ENCODE measurements around the gene SLMAP. TPM values are rescaled to one million over a fixed set of nuclear protein-coding genes. Genes with fewer than 3 reads are reported as not detected.
"Not testable (repeated sequence)": the region's sequence is repeated elsewhere in the genome, so short reads cannot be mapped to it uniquely, and the experiment has no call there.

Gene SLMAP
- total RNA-seq, 1 donor from 2014 or later: 57.2 TPM

DNA sequence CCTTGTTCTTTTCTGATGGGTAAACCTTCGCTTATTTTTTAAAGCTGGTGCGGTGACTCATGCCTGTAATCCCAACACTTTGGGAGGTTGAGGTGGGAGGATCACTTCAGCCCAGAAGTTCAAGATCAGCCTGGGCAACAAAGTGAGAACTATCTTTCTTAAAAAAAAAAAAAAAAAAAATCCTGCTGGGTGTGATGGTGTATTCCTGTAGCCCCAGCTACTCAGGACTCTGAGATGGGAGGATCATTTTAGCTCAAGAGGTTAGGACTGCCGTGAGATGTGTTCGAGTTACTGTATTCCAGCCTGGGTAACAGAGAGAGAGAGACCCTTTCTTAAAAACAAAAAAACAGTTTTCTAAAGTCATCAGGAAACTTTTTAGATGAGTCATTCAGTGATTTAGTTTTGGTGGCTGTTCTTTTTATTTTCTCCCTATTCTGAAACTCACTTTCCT lies 37.7 kb downstream of the SLMAP start:
- DNase-seq (ENCODE audit: low spot score): no peak

DNA sequence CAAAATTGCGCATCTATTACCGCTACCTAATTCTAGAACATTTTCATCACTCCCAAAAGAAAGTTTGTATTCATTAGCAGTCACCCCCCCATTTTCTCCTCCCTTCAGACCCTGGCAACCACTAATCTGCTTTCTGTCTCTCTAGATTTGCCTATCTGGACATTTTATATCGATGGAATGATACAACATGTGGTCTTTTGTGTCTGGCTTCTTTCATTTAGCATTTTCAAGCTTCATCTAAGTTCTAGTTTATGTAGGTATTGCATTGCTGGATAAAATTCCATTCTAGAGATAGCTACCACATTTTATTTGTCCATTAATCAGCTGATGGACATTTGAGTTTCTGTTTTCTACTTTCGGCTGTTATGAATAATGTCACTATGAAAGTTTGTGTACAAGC lies 38.4 kb downstream of the SLMAP start:
- DNase-seq (ENCODE audit: low spot score): no peak

DNA sequence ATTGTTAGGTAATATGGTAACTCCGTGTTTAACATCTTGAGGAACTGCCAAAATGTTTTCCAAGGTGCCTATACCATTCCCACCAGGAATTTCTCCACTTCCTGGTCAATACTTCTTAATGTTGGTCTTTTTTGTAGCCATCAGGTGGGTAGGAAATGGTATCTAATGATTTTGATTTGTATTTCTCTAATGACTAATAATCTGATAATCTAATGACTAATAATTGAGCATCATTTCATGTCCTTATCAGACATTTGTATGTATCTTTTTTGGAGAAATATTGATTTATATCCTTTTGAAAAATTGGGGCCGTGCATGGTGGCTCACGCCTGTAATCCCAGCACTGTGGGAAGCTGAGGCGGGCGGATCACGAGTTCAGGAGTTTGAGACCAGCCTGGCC lies 38.8 kb downstream of the SLMAP start:
- no peak for DNase-seq (ENCODE audit: low spot score)

DNA sequence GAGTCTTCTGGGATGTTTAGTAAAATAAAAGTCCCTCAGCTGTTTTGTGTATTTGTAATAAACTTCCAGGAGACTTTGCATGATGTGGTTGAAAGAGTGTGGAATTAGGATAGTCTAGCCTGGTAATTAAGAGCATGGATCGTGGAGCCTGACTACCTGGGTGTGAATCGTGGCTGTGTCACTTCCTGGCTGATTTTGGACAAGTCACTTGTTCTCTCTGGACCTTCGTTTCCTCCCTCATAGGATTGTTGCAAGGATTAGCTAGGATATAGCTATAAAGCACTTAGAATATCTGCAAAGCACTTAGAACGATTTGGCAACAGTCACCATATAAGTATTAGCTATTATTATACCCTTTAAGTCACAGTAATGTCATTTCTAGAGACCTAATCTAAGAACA lies 40.2 kb downstream of the SLMAP start:
- no peak for DNase-seq (ENCODE audit: low spot score)

DNA sequence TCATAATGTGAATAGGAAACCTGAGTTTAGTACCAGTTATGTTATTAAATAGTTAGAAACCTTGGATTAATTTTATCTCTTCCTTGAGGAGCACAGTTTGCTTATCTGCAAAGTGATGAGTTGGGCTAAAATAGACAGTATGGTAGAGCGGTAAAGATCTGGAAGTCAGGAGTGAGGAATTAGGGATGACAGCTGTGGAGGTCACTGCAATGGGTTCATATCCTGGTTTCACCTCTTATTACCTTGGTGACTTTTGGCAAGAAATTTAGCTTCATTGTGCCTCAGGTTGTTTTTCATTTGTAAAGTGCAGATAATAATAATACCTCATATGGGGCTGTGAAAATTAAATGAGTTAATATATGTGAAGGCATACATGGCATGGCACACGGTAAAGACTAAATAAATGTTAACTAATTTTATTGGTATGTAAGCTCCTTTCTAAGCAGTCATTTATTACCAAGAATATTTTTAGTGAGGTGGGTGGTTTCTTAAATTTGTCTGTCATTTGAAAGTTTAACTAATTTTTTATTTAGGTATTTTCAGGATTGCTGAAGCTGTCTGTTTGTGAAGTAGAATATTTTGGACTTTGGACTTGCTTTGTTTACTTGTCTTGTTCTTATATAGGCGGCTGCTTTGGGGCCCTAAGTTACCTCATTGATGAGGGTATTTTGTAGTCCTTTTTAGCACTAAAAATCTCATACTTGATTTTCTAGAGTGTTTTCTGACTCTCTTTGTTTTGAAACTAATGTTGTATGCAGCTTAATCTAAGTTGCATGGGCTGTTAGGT lies 41.8 kb downstream of the SLMAP start:
- DNase-seq (ENCODE audit: low spot score): no peak

DNA sequence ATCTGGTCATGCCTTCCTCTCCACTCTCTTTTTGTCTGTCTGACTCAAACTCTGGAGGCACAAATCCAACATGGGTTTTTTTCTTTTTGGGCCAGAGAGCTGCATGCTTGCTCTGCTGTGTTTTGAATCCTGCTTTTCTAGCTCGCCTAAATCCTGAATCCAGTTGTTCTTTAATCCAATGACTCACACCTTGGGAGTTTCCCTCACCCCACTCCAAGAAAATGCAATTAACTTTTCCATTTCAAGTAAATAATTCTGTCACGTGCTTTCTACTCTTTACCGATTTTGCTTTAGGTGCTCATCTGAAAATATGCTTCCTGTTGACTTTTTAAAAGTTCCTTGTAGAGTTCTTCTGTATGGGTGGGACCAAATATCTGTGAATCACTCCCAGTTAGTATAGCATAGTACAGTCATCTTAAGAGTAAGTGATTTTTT lies 47.6 kb downstream of the SLMAP start:
- DNase-seq (ENCODE audit: low spot score): no peak

DNA sequence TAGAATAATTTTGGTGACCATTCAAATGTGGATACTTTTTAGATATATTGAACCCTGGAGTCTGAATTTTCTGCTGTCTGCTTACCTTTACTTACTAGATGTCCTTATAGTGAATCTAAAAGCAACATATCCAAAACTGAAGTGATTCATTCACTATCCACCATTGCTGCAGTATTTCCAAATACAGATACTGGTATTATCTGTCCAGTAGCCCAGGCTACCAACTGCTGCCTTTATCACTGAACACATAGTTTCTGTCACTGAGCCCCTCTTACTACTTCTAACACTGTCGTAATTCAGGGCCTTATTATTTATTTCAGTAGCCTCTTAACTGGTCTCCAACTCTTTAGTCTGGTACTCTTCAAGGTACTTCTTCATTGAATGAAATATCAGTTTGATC lies 49.2 kb downstream of the SLMAP start:
- DNase-seq (ENCODE audit: low spot score): no peak

DNA sequence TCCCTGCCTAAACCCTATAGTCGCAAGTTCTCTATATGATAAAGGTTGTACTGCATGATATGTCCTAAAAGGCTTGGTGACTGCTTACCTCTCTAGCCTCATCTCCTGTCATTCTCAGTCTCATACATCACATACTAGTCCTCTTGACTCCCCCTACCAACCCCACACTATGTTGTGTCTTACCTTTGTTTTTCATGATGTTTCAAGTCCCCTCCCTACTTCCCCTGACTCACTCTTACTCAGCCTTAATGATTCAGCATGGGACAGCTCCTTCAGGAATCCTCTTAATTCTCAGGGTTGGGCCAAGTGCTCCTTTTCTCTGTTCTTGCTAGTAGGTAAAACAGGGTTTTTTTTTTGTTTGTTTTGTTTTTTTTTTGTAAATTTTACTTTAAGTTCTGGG lies 49.6 kb downstream of the SLMAP start:
- no peak for DNase-seq (ENCODE audit: low spot score)

DNA sequence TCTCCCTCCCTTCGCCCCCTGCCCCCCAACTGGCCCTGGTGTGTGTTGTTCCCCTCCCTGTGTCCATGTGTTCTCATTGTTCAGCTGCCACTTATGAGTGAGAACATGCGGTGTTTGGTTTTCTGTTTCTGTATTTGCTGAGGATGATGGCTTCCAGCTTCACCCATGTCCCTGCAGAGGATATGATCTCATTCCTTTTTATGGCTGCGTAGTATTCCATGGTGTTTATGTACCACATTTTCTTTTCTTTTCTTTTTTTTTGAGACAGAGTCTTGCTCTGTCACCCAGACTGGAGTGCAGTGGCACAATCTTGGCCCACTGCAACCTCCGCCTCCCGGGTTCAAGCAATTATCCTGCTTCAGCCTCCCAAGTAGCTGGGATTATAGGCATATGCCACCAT lies 50.1 kb downstream of the SLMAP start:
- DNase-seq (ENCODE audit: low spot score): not testable (repeated sequence)

DNA sequence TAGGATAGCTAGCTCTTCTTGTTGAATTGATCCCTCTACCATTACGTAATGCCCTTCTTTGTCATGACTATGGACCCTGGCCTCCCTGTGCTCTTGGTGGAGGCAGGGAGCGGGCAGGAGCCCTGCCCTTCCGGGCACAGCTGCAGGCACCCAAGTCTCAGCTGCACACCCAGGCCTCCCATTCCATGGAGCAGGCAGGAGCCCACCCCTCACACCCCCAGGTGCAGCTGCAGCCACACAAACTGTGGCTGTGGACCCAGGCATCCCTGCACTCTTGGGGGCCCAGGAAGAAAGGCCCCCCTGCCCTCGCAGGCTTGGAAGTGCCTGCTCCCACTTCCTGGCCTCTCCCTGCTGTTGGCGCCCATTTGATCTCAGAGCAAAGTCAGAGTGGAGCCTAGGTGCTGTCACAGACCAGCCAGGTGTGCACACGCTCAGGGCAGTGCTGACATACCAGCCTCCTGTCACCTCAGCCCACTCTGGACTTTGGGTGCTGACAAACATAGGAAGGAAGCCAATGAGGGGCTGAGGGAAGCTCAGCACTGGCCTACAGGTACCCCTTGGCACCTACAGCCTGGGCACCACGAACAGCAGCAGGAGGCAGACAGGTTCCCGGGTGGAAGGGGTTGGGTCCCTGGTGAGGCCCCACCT lies 53.0 kb downstream of the SLMAP start:
- no peak for DNase-seq (ENCODE audit: low spot score)

DNA sequence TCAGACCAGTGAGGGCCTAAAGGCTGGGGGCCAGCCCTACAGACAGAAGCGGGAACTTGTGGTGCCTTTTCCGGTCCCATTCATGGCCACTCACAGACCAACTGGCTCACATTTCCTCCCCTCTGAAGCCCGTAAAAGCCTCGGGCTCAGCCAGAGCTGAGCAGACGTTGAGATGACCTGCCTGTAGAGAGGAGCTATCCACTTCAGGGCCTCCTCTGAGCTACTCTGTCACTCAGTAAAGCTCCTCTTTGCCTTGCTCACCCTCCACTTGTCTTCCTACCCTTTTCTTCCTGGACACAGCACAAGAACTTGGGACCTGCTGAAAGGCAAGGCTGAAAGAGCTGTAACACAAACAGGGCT lies 53.5 kb downstream of the SLMAP start:
- DNase-seq (ENCODE audit: low spot score): no peak

DNA sequence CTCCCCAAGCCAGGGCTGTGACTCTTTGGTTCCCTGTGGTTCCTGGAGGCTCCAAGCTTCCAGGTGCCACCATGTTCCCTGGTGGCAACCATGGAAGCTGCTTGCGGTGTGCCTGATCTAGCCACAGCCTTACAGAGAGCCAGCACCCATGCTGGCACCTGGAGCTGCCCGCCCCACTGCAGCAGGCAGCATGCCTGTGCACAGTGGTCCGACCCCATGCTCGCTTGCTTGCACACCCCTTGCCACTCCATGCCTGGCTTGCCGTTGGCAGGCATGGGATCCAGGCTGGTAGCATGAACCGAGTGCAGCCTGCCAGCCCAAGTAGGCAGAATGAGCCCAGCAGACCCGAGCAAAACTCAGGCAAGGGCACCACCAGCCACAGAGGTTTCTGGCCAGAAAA lies 53.9 kb downstream of the SLMAP start:
- DNase-seq (ENCODE audit: low spot score): no peak

DNA sequence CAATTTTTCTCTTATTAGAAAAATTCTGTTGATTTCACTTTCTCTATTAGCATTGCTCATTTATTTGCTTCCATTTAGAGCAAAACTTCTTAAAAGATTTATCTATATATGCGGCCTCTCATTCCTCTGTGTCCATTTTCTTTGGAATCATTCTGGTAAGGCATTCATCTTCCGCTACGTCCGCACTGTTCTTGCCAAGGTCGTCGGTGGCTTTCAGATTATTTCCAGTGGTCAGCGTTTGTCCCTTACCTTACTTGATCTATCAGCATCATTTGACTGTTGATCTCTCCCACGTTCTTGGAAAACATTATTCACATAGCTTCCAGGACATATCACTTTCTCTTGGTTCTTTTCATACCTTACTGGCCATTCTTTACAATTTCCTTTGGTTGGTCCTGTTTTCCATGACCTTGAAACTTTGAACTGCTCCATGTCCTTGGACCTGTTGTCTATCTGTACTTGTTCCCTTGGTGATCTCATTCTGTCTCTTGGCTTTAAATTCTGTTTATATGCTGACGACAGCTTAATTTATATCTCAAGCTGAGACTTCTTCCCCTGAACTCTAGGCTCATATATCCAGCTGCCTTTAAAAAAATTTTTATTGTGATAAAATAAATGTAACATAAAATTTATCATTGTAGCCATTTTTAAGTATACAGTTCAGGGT lies 54.5 kb downstream of the SLMAP start:
- DNase-seq (ENCODE audit: low spot score): no peak

DNA sequence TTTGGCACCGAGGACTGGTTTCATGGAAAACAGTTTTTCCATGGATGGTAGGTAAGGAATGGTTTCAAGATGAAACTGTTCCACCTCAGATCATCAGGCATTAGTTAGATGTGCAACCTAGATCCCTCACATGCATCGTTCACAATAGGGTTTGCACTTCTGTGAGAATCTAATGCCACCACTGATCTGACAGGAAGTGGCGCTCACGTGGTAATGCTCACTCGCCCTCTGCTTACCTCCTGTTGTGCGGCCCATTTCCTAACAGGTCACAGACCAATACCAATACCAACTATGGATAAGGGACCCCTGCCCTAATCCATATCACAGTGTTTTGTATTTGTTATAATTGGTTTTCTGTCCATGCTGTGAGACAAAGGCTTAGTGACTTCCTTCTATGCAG lies 58.9 kb downstream of the SLMAP start:
- no peak for DNase-seq (ENCODE audit: low spot score)

DNA sequence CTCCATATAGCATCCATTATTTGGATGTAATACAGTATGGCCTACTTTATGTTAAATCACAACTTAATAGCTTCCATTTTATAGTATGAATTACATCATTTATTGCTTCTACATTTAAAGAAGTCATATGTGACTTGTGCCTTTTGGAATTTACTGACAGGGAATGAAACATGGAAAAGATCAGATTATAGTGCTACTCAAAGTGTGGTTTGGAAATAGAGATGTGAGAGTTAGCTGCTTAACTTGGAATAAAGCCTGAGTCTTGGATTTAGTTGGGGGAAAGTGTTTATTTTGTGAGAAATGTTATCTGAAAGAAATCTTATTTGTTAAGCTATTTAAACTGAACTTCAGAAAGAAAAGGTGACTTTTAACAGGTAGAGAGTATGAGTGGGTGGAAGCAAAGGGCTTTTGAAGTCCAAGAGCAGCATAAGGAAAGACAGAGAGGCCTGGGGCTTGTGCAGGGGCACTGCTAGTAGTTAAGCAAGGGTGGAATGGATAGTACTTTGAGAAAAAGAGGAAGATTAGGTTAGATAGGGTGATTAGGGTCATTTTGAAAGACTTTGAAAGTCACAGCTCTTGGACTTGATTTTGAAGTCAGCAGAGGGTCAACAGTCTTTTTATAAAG lies 60.5 kb downstream of the SLMAP start:
- no peak for DNase-seq (ENCODE audit: low spot score)

DNA sequence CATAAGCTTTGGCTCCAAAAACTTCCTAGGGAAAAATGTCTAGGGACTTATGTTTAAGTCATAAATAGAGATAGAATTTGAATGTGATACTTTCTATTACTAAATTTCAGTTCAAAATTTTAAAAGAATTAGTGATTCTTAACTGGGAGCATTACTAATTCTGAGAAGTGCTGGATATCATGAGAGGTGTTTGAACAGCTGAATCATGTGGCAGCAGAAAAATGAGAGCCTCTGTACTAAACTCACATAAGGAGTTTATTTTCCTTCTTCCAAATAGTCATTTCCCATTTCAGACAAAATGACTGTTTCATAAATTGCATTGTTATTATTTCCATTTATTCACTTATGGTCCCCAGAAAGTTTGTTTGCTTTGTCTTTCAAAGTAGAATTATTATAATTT lies 62.7 kb downstream of the SLMAP start:
- DNase-seq (ENCODE audit: low spot score): no peak

DNA sequence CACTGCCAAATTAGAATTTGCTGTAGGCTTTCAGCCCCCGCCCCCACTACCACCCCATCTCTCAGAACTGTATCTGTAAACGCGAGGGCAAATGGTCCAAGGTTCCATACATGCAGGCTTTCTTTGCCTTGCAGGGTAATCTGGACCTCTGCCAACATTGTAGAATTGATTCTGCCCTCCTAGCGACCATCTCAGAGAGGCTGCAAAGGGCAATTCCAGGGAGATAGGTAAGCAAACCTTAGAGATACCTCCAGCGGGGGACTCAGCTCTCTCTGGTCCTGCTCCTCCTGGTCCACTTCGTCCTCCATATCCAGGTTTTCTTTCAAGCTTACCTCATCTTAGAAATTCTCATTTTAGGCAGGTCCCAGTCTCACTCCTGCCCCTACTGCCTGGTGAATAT lies 64.4 kb downstream of the SLMAP start:
- no peak for DNase-seq (ENCODE audit: low spot score)

DNA sequence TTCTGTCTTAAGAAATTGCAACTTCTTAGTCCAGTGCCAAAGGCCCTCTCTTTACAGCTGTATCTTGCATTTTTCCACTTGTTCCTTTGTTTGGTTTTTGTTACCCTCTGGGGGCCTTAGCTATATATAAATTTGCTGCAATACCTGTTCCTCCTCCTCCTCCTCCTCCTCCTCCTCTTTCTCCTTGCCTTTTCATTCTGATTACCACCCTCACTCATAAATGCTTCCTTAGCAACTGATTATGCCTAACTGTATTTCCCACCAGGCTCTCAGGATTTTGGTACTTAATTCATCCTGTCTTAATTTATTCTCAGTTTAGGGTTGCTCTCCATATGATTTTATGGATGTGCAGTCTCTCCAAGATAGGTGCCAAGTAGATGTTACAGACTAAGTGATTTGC lies 65.7 kb downstream of the SLMAP start:
- DNase-seq (ENCODE audit: low spot score): no peak

DNA sequence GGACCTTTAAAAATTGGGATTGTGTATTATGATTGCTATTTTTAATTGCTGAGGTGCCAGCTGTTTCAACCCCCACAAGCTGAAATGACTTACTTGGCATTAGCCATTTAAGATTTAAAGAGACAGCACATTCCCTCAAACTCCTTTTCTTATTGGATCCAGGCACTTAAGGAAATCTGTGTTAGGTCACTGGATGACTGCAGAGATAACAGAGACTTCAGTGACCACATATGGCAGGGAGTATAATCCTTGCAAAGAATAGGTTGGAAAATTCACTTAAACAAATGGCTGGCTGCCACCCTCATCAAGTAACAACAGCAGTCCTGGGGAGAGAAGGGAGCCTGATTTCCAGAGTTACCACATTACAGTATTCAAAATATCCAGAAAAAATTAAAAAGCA lies 66.6 kb downstream of the SLMAP start:
- DNase-seq (ENCODE audit: low spot score): no peak

DNA sequence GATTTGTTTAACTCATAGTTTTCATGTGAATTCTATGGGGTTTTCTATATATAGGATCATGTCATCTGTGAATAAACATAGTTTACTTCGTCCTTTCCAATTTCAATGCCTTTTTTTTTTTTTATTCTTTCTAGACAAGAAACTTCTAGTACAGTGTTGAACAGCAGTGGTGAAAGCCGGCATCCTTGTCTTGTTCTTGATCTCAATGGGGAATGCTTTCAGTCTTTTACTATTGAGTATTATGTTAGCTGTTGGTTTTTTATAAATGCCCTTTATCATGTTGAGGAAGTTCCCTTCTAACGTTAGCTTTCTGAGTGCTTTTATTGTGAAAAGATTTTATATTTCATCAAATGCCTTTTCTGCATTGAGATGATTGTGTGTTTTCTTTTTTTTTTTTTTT lies 69.0 kb downstream of the SLMAP start:
- DNase-seq (ENCODE audit: low spot score): no peak

DNA sequence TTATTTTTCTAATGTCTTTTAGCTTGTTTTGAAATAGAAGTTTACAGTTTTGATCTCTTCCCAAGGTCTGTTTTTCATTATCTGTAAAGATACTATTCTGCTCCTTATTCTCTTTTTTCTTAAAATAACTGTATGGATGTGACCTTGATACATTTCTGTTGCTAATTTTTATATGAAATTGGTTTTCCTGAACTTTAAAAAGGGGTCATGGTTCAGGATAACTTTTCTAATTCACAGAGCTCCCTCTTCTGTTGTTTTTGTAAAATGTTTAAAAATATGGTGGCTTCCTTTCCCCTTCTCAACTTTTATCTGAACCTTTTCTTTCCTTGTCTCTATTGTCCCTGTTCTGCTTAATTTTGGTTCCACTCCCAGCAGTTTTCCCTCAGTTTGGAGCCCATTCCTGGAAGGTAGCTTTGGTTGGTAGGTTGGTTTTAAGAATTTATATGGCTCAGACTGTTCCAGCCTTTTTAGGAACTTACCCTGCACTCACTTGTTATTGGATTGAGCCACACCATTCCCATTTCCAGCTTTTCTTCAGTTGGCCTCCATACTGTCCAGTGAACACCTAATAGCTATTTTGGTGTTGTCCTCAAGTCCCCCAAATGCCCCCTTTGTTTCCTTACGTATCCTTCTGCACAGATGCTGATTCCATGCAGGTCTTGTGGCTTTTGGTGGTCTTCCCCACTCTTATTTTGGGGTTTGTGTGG lies 70.3 kb downstream of the SLMAP start:
- DNase-seq (ENCODE audit: low spot score): no peak
